Glomerular visceral epithelial cell (primary cell): Measurements from ENCODE around the gene TRIM50.
"Not testable (repeated sequence)": the region's sequence is repeated elsewhere in the genome, so short reads cannot be mapped to it uniquely, and the experiment has no call there.

ENCODE experiments used
- DNase-seq: peaks from one replicate; pipeline ENCODE4 v3.0.0-alpha.2; 2016; ENCODE audit errors: extremely low spot score

TRIM50 gene

DNA sequence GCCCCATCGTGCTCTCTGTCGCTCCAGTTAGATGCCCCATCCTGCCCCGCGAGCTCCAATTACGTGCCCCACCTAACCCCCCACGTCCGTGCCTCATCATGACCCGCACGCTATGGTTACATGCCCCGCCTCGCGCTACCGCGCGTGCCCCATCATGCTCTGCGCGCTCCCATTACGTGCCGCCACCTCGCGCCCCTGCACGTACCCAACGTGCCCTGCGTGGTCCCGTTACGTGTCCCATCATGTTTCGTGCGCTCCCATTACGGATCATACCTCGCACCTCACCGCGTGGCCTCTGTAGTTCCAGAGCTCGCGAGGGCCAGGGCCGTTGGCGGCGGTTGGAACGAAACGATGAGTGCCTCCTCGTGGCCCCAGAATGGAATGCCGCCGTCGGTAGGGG, at the start of gene TRIM50, which contains the start of gene FKBP6:
Gene TRIM50 (minus strand): TSS at position 161 of the 400 bp plus-strand sequence. CDS start 3,295 bp downstream, outside the sequence.
Gene FKBP6 (plus strand): TSS at position 240 of the 400 bp plus-strand sequence. CDS start 268 bp downstream, outside the sequence.
- DNase-seq, result not testable (repeated sequence)

DNA sequence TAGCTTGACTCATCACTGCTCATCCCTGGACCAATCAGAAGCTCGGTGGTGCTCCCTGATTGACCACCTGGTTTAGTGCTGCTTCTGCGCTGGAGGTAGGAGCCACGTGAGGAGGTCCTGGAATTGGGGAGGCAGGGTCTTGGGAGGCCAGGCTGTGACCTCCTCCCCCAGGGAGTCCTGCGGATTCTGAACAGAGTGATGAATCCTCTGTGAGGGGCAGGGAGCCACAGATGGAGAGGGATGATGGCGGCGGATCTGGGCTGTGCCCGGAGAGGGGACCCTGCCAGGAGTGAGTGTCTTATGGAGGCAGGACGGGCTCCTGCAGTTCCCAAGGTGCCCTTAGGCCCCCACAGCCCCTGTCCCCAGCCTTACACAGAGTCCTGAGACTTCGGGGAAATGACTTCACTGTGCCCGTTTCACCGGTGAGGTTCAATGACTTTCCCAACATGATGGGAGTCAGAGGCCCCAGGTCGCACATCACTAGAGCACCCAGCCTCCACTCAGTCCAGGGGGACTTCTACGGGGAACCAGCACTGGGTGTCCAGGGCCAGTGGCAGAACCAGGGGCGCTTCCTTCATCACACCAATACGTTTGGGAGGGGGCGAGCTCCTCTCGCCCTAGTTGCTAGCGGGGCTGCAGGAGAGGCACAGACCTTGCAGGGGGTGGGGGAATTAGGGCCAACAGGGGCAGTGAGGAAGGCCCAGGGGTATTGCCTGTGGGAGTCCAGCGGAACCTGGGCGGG, 49.0 kb upstream of the TRIM50 start:
- no peak for DNase-seq

DNA sequence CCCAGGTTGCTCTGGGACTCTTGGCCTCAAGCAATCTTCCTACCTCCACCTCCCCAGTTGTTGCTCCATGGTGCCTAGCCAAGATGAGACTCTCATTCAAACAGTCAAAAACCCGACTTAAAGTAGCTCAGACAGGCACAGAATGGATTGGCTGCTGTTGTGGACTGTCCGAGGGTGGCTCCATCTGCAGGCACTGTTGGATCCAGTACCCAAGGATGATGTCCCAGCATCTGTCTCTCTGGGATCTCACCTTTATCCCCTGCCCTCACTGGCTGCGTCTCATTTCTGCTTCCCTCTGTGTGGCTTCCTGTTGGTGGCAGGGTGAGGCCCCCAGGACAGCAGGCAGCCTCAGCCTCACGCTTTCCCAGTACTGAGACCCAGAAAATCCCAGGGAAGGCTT, 48.4 kb upstream of the TRIM50 start:
- not testable (repeated sequence) for DNase-seq

DNA sequence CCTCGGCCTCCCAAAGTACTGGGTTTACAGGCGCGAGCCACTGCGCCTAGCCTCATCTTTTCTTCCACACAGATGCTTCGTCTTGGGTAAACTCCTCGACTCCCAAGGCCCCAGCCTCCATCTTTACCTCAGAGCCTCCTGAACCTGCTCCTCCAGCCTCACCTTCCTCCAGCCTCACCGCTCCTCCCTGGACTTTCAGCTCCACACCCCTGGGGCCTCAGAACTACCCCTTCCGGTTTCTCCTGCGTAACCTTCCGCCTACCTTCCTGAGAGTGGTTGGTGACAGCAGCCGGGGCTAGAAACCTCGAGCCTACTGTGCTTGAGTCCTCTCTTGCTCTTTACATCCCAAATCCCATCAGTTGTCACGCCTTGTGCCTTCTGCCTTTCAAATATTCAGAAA, 45.9 kb upstream of the TRIM50 start:
- no peak for DNase-seq

DNA sequence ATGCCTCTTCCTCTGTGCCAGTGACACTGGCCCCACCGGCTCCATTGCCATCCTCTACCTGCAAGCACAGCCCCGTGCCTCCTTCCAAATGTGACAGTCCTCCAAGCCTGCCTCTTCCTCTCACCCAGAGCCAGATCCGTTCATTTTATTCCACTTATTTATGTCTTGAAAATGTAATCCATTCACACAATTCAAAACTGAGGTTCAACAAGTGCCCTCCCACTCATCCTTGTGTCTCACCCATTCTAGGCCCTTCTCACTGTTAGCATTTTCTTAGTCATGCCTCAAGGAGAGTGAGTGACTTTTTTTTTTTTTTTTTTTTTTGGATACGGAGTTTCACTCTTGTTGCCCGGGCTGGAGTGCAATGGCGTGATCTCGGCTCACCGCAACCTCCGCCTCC, 41.7 kb upstream of the TRIM50 start:
- DNase-seq, result no peak

DNA sequence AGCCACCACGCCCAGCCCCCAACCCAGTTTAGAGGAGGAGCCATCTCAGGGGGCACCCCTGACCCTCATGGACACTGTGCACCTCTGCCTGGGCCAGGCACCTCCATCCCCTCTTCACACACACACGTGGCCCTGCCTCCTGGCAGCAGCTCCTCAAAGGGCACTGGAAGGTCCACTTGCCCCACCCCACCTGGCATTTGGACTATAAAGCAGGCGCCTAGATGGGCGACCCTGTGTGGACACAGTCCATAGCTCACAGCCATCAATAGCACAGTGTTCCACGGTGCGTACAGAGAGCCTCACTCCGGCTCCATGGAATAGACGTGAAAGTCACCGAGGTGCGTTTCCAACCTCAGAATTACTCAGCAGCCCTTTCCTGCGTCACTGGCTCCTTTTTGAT, 41.1 kb upstream of the TRIM50 start:
- DNase-seq, result no peak

DNA sequence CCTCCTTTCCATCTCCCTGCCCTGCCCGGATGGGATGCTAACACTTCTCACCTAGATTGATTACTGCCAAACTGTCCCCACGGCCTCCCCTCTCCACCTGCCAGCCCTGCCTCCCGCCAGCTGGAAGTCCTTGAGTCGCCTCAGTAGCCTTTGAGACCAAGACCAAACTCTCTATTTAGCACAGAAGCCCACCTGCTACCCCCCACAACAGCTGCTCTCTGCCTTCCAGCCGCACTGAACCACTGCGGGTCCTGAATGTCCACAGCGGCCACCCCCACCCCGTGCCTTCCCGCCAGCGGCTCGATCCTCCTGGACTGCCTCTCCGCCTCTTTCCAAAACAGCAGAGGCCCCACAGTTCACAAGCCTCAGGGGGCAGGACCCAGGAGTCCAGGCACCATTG, 39.1 kb upstream of the TRIM50 start:
- no peak for DNase-seq

DNA sequence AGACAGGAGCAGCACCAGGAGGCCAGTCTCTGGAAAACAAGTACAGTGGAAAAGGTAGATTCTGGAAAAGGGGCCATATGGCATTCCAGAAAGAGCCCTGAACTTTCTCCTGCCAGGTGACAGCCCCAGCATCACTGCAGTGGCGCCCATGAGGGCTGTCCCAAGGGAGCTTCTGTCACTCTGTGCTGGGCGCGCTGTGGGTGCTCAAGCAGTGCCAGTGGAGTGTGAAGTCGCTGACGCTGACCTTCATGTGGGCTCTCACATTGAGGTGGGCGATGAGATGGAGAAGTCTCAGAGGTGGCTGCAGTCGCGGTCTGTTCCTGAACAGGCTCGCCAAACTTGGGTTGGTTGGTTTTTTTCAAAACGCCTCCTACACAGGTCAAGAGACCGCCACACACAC, 38.2 kb upstream of the TRIM50 start:
- no peak for DNase-seq

DNA sequence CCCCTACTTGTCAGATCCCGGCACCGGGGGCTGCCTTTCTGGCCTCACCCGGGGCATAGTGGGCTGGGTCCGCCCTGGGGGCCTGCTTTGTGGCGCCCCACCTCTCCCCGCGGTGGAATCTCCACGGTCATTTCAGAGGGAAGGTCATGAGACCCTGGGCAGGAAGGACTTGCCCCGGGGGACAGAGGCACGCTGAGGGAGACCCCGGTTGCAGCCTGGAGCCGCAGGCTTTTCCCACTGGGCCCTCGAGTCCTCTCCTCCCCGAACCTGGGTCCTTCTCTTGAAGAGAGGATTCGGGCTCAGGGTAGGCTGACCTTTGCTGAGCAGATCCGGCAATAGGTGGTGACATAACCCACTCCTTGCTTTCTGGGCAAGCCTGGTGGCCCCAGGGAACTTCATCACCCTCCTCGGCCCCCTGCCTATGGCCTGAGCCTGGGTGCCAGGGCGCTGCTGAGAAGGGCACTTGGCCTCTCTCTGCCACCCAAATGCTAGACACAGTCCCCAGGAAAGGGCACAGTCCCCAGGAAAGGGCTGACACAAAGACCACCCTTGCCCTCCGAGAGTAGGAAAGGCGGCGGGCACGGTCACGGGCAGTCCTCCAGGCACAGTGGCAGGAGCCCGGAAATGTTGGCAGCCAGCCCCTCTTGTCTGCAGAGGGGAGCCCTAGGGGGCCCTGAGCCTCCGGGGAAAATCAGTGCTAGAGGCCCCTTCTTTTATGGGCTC, 36.3 kb upstream of the TRIM50 start:
- no peak for DNase-seq

DNA sequence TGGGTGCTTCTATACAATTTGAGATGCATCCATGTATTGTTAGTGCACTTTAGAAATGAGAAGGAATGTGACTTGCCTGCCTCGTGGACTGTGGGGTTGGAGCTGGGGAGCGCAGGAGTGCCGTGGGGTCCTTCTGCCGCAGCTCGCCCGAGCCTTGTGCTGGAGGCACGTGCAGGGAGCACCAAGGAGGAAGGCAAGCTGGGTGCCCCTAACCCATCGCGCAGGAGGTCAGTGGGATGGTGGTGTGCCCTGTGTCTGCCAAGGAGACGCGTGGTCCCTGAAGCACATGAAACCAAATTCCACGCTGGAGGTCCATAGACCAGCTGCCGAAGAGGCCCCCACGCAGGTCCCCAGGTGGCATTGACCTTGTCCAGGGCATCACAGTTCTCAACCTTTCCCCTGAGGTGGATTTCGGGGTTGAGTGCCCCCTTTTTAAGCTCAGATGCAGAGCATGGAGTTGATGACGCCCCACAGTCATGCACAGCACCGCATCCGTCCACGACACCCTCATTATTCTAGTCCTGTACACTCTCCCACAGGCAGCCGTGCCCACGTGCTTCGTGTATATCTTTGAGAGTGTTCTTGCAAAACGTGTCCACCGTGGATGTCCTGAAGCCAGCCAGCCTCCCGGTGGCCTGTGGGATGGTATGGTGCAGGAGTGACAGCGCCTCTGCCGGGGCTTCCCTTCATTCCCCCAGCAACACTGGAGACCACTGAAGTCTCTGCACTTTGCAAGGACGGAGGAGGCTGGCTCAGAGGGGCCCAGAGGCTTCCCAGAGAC, 35.5 kb upstream of the TRIM50 start:
- no peak for DNase-seq

DNA sequence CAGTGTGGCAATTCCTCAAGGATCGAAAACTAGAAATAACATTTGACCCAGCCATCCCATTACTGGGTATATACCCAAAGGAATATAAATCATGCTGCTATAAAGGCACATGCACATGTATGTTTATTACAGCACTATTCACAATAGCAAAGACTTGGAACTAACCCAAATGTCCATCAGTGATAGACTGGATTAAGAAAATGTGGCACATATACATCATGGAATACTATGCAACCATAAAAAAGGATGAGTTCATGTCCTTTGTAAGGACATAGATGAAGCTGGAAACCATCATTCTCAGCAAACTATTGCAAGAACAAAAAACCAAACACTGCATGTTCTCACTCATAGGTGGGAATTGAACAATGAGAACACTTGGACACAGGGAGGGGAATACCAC, 32.7 kb upstream of the TRIM50 start:
- not testable (repeated sequence) for DNase-seq

DNA sequence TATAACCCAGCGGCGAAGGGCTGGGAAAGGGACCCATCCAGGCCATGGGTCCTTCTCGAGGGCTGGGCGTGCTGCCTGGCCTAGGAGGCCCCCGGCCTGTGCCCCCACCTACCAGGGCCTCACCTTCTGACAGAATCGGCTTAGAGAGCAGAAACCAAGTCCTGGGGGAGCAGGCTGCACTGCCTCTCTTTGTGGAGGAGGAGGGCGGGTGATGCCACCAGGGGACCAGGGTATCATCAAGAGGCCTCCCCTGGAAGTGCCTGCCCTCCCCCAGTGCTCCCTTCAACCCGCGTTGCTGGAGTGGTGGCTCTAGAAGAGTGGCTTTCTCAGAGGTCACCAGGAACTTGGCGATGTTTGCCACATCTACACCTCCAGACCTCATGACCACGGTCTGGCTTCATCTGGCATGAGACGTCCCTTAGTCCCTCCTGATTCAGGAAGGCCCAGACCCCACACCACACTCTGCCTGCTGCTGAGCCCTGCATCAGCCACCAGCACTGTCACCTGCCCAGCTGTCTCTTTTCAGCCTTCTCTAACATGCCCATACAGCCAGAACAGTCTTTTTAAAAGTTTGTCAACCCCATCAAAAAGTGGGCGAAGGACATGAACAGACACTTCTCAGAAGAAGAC, 32.0 kb upstream of the TRIM50 start:
- no peak for DNase-seq

DNA sequence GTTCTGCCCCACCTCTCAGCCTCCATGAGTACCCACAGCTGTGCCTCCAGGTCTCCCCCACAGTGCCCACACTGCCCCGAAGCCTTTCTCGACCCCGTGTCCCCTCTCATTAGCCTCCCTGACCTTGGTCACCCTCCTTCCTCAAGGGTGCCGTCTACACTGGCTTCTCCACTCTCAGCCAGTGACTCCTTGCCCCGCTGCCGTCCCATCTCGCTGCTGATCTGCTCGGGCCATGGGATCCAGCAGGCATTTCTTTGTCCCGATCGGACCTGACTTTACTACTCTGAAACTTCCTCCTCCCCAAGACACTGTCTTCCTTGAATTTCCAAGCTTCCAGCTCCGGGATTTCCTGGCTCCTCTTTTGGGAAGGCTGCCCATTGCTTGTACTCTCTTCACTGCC, 31.4 kb upstream of the TRIM50 start:
- no peak for DNase-seq

DNA sequence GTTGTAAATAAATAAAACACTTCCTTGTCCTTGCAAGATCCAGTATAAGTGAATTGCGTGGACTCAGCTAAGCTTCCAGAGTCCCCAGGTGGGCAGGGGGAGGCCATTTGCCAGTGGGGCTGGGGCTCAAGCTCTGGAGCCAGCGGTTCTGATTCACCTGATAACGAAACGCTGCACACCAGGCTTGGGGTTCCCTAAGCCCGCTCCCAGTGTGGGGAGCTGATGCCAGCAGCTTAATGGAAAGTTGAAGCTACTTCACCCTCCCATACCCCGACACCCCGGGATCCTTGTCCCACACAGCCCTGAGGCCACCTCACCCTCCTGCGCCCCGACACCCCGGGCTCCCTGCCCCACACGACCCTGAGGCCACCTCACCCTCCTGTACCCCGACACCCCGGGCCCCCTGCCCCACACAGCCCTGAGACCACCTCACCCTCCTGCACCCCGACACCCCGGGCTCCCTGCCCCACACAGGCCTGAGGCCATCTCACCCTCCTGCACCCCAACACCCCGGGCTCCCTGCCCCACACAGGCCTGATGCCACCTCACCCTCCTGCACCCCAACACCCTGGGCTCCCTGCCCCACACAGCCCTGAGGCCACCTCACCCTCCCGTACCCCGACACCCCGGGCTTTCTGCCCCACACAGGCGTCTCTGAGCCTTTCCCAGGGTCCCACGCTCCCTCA, 30.9 kb upstream of the TRIM50 start:
- DNase-seq, result no peak

DNA sequence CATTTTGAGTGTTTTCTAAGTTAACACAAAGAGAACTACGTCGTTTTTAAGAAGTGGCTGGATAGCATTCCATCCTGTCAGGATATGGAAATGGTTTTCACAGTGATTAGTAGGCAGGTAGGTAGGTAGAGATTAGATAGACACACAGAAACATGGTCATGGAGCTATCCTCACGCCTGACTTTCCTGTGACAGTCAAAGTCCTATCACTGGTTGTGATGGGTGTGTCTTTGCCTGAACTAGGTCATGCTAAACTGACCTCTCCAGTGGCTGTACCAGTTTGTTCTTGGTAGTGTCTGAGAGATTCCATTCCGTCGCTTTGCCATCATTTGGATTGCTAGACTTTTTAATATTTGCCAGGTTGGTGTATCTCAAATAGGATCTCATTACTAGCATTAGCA, 28.3 kb upstream of the TRIM50 start:
- no peak for DNase-seq

DNA sequence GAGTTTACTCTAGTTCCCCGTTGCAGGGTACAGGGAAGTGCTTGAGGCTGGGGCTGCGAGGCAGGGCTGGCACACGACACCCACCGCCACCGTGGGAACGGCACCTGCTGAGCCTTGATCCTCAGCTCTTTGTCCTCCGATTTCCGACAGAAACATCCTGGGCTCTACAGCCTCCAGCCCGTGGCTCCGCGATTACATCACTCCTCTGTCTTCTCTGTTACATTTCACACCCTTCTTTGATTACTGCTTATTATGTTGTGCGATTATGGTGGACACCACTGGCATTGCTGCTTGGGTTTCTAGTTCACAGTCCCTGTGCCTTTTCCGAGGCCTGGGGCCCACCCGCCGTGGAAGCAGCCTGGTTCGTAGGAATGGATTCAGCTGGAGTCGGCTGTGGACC, 26.9 kb upstream of the TRIM50 start:
- DNase-seq, result no peak

DNA sequence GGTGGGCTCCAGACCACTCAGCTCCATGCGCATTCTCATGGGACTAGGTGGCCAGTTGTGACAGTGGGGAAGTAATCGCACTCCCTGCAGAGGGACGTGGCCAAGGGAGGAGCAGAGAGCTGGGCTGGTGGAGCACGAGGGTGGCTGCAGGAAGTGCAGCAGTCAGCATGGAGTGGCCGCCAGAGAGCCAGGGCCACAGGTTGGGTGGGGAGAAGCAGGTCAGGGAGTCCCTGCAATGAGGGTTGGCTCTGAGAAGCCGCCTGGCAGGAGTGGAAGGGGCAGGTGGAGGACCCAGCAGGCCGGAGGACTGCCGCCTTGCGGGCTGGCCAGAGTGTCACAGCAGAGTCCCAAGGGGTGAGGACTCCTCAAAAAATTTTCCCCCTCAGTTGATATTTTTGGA, 26.3 kb upstream of the TRIM50 start:
- no peak for DNase-seq

DNA sequence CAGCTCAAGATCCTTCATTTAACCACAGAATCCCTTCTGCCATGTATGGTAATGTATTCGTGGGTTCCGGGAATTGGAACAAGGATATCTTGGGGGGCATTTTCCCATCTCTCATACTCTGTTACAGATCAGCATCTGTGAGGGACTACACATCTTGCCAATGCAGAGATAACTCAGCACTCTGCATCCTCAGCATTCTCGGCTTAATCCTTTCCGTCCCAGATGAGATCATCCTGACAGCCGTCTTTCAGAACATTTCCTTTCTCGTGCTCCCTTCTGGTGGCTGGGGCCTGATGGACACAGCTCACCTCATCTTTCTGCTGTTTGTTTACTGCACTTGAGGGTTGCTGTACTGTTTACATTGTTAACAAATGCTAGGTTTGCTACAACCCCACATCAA, 25.4 kb upstream of the TRIM50 start:
- no peak for DNase-seq

DNA sequence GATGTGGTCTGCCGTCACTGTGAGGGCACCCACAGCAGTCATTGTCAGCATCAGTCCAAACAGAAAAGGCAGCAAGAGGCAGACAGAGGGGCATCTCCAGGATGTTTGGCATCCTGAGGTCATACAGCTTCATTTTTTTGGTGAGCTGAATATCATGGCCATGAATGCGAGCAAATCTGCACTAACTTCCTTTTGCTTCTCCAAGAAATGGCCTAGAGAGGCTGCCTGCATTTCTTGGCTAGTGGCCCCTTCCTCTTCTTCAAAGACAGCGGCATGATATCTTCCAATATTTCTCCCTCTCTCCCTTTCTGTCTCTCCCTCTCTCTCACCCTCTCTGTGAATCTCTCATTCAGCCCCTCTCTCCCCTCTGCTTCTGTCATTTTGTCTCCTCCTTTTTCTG, 24.9 kb upstream of the TRIM50 start:
- no peak for DNase-seq

DNA sequence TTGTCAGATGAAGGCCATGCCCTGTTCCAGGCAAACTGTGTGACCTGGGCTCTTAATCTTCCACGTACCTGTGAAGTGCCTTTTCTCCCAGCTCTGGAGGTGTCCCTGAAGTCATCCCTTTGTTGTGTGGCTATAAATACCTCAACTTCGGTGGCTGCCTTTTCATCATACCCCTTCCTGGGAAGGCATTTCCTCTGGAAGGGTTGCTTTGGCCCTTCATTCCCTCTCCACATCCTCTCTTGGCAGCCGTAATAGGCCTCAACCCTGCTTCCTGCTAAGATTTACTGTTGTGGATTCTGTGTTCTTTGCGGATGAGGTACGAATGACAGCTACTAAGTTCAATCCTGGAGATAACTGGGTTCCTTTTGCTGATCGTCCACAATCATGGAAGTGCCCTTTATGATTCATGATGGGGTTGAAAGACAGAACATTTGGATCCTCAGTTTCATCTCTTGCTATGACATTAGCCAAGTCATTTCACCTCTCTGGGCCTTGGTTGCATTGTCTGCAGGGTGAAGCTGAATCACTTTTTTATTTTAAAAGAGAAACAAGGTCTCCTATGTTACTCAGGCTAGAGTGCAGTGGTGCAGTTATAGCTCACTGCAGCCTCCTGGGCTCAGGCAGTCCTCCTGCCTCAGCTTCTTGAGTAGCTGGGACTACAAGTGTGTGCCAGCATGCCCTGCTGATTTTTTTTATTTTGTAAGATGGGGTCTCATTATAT, 23.7 kb upstream of the TRIM50 start:
- no peak for DNase-seq
